NCI-H146 treated with DMSO at 0.1 percent for 48 hours (cell line): ENCODE data around the gene RNF149.
"Not testable (repeated sequence)": the region's sequence is repeated elsewhere in the genome, so short reads cannot be mapped to it uniquely, and the experiment has no call there.

Source experiments
- DNase-seq: peaks from one replicate; lab custom pipeline; 2025; ENCODE audit not compliant: unreplicated experiment; lab: John Stamatoyannopoulos, UW

RNF149 gene

DNA sequence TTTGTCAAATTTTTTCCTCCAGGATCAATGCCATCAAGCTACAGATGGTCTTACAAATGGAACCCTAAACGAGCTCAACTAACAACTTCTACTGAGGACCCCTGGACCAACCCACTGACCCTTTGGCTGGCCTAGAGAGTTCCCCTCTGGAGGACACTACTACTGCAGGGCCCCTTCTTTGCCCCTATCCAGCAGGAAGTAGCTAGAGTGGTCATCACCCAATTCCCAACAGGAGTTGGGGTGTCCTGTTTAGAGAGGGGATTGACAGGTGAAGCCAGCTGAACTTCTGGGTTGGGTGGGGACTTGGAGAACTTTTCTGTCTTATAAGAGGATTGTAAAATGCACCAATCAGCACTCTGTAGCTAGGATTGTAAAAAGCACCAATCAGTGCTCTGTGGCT is 72.5 kb downstream of the RNF149 start:
- DNase-seq, result not testable (repeated sequence)

DNA sequence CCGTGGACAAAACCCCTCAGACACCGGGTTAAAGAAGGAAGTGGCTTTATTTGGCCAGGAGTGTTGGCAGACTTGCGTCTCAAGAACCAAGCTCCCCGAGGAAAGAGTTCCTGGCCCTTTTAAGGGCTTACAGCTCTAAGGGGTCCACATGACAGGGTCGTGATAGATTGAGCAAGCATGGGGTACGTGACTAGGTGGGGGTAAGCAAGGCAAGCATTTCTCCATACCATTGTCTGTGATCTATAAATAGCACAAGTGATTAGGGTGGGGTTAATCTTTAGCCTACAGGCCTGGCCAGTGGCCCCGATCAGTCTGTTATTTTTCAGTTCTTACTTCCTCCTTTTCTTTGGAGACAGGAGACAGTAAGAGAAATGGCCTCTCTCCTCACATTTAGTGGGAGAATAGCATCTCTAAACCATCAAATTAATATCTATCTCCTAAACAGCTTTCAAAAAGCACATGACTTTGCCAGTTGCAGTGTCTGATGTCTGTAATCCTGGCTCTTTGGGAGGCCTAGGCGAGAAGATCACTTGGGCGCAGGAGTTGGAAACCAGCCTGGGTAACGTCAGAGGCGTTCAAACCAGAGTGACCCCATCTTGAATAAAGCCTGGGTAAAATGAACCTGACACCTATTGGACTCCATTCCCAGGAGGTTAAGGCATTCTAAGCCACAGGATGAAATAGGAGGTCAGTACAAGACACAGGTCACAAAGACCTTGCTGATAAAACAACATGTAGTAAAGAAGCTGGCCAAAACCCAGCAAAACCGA is 74.1 kb downstream of the RNF149 start:
- DNase-seq, result no peak

DNA sequence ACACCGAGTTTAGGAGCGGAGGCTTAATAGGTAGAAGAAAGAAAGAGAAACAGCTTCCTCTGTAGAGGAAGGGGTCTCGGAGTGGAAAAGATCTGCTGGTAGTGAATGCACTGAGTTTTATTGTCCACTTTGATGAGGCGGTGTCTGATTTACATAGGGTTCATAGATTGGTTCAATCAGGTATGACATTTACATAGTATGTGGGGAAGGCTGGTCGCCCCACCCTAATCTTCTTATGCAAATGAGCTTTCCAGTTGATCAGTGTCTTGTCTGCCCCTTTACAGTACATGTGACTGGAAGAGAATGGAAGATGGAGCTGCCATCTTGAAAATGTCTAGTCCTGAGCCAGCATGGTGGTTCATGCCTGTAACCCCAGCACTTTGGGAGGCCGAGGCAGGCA is 75.7 kb downstream of the RNF149 start:
- DNase-seq, result peak; percentile 35

DNA sequence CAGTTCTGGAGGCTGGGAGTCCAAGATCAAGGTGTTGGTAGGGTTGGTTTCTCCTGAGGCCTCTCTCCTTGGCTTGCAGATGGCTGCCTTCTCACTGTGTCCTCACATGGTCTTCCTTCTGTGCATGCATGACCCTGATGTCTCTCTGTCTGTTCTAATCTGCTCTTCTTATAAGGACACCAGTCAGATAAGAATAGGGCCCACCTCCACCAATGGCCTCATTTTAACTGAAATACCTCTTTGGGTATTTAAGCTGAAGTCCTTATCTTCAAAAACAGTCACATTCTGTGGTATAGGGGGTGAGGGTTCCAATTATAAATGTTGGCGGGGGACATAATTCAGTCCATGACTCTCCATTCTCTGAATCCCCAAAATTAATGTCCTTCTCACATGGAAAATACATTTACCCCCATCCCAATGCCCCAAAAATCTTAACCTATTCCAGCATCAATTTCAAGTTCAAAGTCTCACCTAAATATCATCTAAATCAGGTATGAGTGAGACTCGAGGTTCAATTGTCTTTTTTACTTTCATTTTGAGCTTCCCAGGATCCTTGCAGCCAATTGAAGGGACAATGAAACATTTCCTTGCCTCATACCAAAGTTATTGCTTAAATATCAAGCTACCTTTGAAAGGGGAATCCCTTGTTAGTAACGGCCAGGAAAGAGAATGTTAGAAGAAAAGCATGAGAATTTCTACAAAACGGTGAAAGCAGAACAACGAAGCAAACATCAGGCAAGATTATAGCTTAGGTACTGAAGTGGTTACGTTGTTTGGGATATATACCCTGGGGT is 76.4 kb downstream of the RNF149 start:
- DNase-seq, result no peak

DNA sequence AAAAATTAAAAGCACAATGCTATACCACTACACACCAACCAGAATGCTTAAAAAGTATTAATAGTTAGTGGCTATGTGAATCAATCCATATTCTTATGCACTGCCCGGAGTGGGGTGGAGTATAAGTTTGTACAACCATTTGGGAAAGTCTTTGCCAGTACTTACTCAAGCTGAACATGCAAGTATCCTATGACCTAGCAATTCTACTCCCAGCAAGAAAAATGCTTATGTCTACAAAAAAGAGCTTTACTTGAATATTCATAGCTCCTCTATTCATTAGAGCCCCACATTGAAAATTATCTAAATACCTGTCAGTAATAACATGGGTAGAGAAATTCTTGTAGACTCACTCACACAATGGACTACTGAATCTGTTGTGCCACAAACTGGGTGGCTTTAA is 77.3 kb downstream of the RNF149 start:
- DNase-seq, result no peak

DNA sequence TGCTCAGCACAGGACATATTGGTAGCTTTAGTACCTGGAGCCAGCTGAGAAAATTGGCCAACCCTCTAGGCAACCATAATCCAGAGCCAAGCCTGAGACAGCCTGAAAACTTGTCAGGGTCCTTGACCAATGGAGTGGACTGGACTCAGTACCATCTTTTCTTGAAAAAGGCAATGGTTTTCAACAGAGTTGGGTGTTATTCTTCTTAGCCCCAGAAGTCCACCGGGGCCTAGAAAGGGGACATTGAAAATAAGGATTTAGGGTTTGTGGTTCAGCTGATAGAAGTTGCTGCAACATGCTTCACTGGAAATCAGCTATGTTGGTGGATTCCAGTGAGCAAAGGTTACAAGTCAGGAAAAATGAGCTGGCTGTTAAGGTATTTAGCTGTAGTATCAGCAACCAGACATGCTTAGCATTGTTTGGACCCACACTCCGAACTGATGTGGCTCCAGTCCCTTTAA is 77.9 kb downstream of the RNF149 start:
- no peak for DNase-seq
